Spleen (tissue), 11 donors: ENCODE results near the gene EFNA2. TPM values are rescaled to one million over a fixed set of nuclear protein-coding genes. Genes with fewer than 3 reads are reported as not detected.
"Not testable (repeated sequence)": the region's sequence is repeated elsewhere in the genome, so short reads cannot be mapped to it uniquely, and the experiment has no call there.

Source experiments
- DNase-seq: peaks from one replicate; pipeline ENCODE4 v3.0.0-alpha.2; 2020
- H3K27ac ChIP-seq, 8 donors: fragments of 200-600 bp; sonication (generic) in 7 of 8; 1 replicate in 4 of 8; 2 replicates in 4 of 8; pipeline versions ENCODE4 v1.5.0 to v1.8.0; 2016 to 2021; ENCODE audit warnings: inconsistent platforms in 4 of 8, mild to moderate bottlenecking in 4 of 8, moderate library complexity in 1 of 8
- H3K27me3 ChIP-seq, 7 donors: fragments of 200-600 bp; sonication (generic) in 6 of 7; replicated peaks in 1 of 7; 1 replicate in 4 of 7; 2 replicates in 3 of 7; pipeline versions ENCODE4 v1.5.0 to v1.8.0; 2016 to 2021; ENCODE audit warnings: inconsistent platforms in 3 of 7, mild to moderate bottlenecking in 1 of 7
- H3K36me3 ChIP-seq, 6 donors: fragments of 200-600 bp; sonication (generic) in 5 of 6; 1 replicate in 4 of 6; 2 replicates in 2 of 6; pipeline versions ENCODE4 v1.5.0 to v1.8.0; 2016 to 2021; ENCODE audit warnings: inconsistent platforms in 2 of 6
- H3K4me1 ChIP-seq, 6 donors: fragments of 200-600 bp; sonication (generic) in 5 of 6; 1 replicate in 3 of 6; 2 replicates in 3 of 6; pipeline versions ENCODE4 v1.5.0 to v1.8.0; 2016 to 2021; ENCODE audit warnings: inconsistent platforms in 3 of 6
- H3K4me3 ChIP-seq, 8 donors: fragments of 200-600 bp; sonication (generic) in 7 of 8; 1 replicate in 4 of 8; 2 replicates in 4 of 8; pipeline versions ENCODE4 v1.5.0 to v1.8.0; 2016 to 2021; ENCODE audit warnings: inconsistent platforms in 4 of 8, mild to moderate bottlenecking in 4 of 8, moderate library complexity in 2 of 8
- H3K9me3 ChIP-seq, 8 donors: fragments of 200-600 bp; sonication (generic) in 7 of 8; 1 replicate in 4 of 8; 2 replicates in 4 of 8; pipeline versions ENCODE4 v1.5.0 to v1.8.0; 2016 to 2021; ENCODE audit warnings: inconsistent platforms in 4 of 8
- POLR2A ChIP-seq, 3 donors: fragments of 450-650 bp; IDR thresholded peaks; one replicate each; pipeline ENCODE4 v1.5.1; 2017; ENCODE audit warnings: antibody characterized with exemption in 3 of 3, mild to moderate bottlenecking in 1 of 3
- POLR2AphosphoS5 ChIP-seq, 3 donors: sonication (generic); formaldehyde crosslinking; IDR thresholded peaks; one replicate each; pipeline ENCODE4 v1.5.1; 2017; ENCODE audit warnings: antibody characterized with exemption in 3 of 3
- WGBS, 5 donors: extraction: QIAGEN DNeasy Blood & Tissue Kit in 3 of 5; methylation state at CpG; one replicate each; pipeline versions ENCODE4 v1.1.5 to v1.1.7; 2013 to 2018; 5-methylcytosine and 5-hydroxymethylcytosine counted together
- intact Hi-C: fragments of 100-400 bp; cut with DNase I; formaldehyde crosslinking; loops from one replicate; pipeline ENCODE4 v1.15.0; 2023; ENCODE audit warnings: low total_unique reads
- polyA plus RNA-seq, 3 donors: library from polyadenylated mRNA; stranded (reverse); fragments of 200-250 nt; gene quantifications; one replicate each; pipeline ENCODE4 v1.2.1, GENCODE V29; 2013
- total RNA-seq, 7 donors: library from RNA; depleted of rRNA in 3 of 7; stranded (reverse); fragments of >200 nt in 3 of 7; fragmentation: NEBNext Ultra II Directional in 4 of 7; extraction: Animal tissue kit (Norgen Biotek cat#: 25700) in 4 of 7; gene quantifications; one replicate each; pipeline versions ENCODE4 v1.1.0 to v1.2.1, GENCODE V29; 2016 to 2021
- TF ChIP-seq, protein P1 (sequence below), 11 experiments: fragments of 200-600 bp in 7 of 11; fragments of 450-650 bp in 4 of 11; sonication (generic) in 4 of 11; IDR thresholded peaks in 8 of 11; conservative IDR thresholded peaks in 3 of 11; 1 replicate in 7 of 11; 2 replicates in 4 of 11; pipeline versions ENCODE4 v1.4.0 to v1.8.0; 2016 to 2021; ENCODE audit warnings: antibody characterized with exemption in 11 of 11, inconsistent platforms in 4 of 11, mild to moderate bottlenecking in 1 of 11
- donor health status: healthy with polysubstance abuse.
- donor health status: DM: no; HTN: no; CAD: no; lungs with moderate emphysema.
- donor health status: DM: no; HTN: no; CAD: no.
- donor health status: Bipolar disorder and iron deficiency.
- donor health status: healthy.
- donor health status: DM: no; HTN: no; CAD: no.
- donor health status: DM: yes; HTN: yes; CAD: no.

The EFNA2 gene
- total and polyA plus RNA-seq, 10 donors, result not detected

DNA sequence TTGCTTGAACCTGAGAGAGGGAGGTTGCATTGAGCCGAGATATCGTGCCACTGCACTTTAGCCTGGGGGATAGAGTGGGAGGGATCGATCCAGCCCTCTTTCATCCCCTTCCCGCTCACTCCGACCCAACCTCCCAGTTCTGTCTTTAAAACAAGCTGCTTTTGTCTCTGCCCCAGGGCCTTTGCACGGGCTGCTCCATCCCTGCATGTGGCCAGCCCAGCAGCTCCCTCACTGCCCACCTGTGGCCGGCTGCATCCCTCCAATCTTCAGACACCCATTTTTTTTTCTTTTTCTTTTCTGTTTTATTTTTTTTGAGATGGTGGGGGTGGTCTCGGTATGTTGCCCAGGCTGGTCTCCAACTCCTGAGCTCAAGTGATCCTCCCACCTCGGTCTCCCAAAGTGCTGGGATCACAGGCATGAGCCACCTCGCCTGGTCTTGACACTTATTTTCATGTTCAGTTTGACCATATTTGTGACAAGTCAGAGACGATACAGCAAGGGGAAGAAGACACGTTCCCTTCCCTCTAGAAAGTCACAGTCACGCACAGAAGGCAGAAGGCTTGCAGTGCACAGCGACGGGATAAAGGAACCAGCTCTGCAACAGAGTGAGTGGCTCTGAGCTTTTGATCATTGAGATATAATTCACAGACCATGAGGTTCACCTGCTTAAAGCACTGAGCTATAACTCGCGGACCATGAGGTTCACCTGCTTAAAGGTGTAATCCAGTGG is 31.8 kb downstream of the EFNA2 start:
- no peak overlapping the region for H3K27ac ChIP-seq
- WGBS, 5 donors, result 67 to 77% (median 69%) methylated on average over 16 to 17 of the region's 17 CpGs
- TF ChIP-seq POLR2A (IDR thresholded peaks at IDR 0.05), result no peak
- TF ChIP-seq, protein P1, sequence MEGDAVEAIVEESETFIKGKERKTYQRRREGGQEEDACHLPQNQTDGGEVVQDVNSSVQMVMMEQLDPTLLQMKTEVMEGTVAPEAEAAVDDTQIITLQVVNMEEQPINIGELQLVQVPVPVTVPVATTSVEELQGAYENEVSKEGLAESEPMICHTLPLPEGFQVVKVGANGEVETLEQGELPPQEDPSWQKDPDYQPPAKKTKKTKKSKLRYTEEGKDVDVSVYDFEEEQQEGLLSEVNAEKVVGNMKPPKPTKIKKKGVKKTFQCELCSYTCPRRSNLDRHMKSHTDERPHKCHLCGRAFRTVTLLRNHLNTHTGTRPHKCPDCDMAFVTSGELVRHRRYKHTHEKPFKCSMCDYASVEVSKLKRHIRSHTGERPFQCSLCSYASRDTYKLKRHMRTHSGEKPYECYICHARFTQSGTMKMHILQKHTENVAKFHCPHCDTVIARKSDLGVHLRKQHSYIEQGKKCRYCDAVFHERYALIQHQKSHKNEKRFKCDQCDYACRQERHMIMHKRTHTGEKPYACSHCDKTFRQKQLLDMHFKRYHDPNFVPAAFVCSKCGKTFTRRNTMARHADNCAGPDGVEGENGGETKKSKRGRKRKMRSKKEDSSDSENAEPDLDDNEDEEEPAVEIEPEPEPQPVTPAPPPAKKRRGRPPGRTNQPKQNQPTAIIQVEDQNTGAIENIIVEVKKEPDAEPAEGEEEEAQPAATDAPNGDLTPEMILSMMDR (IDR thresholded peaks at IDR 0.05 in 8 of 11, conservative IDR thresholded peaks at IDR 0.05 in 3 of 11), result no peak
- TF ChIP-seq POLR2AphosphoS5 (IDR thresholded peaks at IDR 0.05), result no peak
- intact Hi-C loops, result no loop called here
- peaks cover 0 to 98% (median 55%) of the 10 kb centered on the region in 7 donors for H3K27me3 ChIP-seq
- no peak overlapping the region for H3K4me3 ChIP-seq
- H3K4me1 ChIP-seq, result peaks cover 0 to 27% (median 9%) of the 10 kb centered on the region in 6 donors
- DNase-seq, result no peak
- H3K9me3 ChIP-seq, result no peaks in the 10 kb centered on the region
- H3K36me3 ChIP-seq, result no peaks in the 10 kb centered on the region

DNA sequence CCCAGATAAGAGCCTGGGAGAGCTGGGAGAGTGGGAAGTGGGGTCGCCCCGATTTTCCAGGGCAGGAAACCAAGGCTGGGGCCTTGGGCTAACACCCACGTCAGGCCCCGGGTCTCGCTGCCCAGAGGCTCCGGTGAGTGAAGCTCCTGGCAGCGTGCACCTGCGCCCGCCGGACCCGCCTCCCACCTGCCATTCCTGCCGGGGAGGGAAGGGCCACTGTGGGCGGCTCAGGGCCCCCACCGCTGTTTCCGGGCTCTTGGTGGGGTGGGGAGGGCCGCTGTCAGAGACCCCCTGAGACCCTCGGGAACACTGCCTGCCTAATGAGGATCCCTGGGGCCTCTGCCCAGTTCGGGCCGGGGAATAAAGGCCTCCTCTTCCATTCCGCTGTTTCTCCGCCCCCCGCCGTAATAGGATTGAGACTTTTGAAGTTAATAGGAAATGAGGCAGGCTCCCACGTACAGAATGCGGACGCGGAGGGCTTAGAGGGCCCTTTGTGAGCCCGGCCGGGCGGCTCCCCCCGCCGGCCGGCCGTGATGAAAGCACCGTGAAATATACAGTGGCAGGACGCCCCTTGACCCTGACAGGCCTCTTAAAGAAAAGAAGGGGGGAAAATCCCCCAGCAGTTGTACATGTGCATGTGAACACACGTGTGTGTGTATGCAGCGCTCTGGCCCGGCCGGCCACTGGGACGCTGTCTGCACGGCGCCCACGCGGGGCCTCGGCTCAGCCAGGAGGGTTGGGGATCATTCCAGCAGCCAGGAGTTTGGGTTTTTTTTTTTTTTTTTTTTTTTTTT is 33.2 kb downstream of the EFNA2 start:
- 37 to 68% (median 47%) methylated on average over 34 to 46 of the region's 46 CpGs for WGBS, 5 donors
- no peak for DNase-seq
- Histone ChIP-seq H3K9me3 (no peaks in the 10 kb centered on the region), H3K4me1 (peaks cover 0 to 27% (median 9%) of the 10 kb centered on the region in 6 donors), H3K36me3 (no peaks in the 10 kb centered on the region), H3K27ac (no peak overlapping the region), H3K4me3 (peak overlapping the region in 1 of 8 donors; percentile 9), H3K27me3 (peaks cover 0 to 98% (median 55%) of the 10 kb centered on the region in 7 donors)
- TF ChIP-seq, protein P1 (IDR thresholded peaks at IDR 0.05 in 8 of 11, conservative IDR thresholded peaks at IDR 0.05 in 3 of 11), result no peak
- TF ChIP-seq POLR2A (IDR thresholded peaks at IDR 0.05) (no peak), POLR2AphosphoS5 (IDR thresholded peaks at IDR 0.05) (no peak)
- intact Hi-C loops, result no loop called here

DNA sequence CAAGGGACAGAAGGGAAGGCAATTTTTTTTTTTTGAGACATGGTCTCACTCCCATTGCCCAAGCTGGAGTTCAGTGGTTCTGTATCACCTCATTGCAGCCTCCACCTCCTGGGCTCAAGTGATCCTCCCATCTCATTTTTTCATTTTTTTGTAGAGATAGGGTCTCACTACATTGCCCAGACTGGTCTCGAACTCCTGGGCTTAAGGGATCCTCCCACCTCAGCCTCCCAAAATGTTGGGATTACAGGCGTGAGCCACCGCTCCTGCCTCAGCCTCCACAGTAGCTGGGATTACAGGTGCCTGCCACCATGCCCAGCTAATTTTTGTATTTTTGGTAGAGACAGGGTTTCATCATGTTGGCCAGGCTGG is 34.6 kb downstream of the EFNA2 start:
- H3K4me3 ChIP-seq, H3K9me3 ChIP-seq, H3K27ac ChIP-seq, H3K36me3 ChIP-seq, intact Hi-C loops, DNase-seq: not testable (repeated sequence)
- WGBS, 5 donors, result 86 to 95% (median 92%) methylated on average over 3 of the region's 3 CpGs
- Histone ChIP-seq H3K27me3 (peaks cover 3 to 98% (median 54%) of the 10 kb centered on the region in 7 donors), H3K4me1 (peaks cover 8 to 34% (median 18%) of the 10 kb centered on the region in 6 donors)

DNA sequence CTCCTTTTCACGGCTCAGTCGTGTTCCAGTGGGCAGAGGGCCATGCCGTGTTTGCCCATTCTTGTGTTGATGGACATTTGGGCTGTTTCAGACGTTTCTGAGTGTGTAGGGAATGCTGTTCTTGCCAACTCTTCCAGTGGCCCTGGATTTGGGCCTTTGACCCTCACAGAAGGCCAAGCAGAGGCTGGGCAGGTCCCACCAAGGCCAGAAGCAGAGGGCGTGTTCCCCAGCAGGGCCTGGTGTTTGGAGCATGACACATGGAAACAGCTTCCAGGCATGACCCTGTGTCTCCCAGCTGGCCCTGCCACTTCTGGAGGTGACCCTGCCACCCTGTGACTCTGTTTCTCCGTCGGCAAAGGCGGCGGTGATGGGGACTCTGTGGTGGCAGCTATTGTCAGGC is 35.9 kb downstream of the EFNA2 start:
- no peak overlapping the region for H3K4me3 ChIP-seq
- H3K27me3 ChIP-seq, result peaks cover 3 to 98% (median 46%) of the 10 kb centered on the region in 7 donors
- intact Hi-C loops, result no loop called here
- TF ChIP-seq POLR2AphosphoS5 (IDR thresholded peaks at IDR 0.05) (no peak), POLR2A (IDR thresholded peaks at IDR 0.05) (no peak)
- TF ChIP-seq, protein P1 (IDR thresholded peaks at IDR 0.05 in 8 of 11, conservative IDR thresholded peaks at IDR 0.05 in 3 of 11), result no peak
- no peak overlapping the region for H3K27ac ChIP-seq
- WGBS, 5 donors, result 76 to 91% (median 84%) methylated on average over 6 to 9 of the region's 9 CpGs
- H3K36me3 ChIP-seq, result no peaks in the 10 kb centered on the region
- no peaks in the 10 kb centered on the region for H3K9me3 ChIP-seq
- peaks cover 5 to 26% (median 11%) of the 10 kb centered on the region in 6 donors for H3K4me1 ChIP-seq
- no peak for DNase-seq
